MM.1S (cell line): Measurements from ENCODE around the gene GTF2H2C.
"Not testable (repeated sequence)": the region's sequence is repeated elsewhere in the genome, so short reads cannot be mapped to it uniquely, and the experiment has no call there.

Experiments used
- EZH2 ChIP-seq: fragments of 300-600 bp; sonication (generic); optimal IDR thresholded peaks from 2 replicates; pipeline ENCODE3; 2017; ENCODE audit warnings: low read depth, mild to moderate bottlenecking, antibody characterized with exemption, low read length, mixed read lengths
- TF ChIP-seq, protein P1 (sequence below): fragments of 300-600 bp; sonication (generic); IDR thresholded peaks from 2 replicates; pipeline ENCODE4 v1.5.1; 2016; ENCODE audit warnings: antibody characterized with exemption, low read length, mixed read lengths

DNA sequence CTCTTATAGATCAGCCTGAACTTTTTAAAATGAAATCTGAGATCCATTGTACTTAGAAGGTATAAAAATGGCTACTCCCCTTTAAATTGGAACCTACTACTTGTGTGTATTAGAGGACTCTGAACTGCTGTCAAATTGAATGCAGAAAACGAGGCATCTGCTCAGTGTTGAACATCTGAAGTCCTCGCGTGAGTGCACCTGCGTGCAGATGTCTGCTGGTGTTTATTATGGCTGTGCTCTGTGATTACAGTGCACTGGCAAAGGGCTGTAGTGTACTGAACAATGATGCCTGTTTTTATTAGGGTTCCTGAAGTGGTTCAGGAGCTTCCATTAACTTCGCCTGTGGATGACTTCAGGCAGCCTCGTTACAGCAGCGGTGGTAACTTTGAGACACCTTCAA is 15.4 kb upstream of the GTF2H2C start:
- TF ChIP-seq, protein P1, sequence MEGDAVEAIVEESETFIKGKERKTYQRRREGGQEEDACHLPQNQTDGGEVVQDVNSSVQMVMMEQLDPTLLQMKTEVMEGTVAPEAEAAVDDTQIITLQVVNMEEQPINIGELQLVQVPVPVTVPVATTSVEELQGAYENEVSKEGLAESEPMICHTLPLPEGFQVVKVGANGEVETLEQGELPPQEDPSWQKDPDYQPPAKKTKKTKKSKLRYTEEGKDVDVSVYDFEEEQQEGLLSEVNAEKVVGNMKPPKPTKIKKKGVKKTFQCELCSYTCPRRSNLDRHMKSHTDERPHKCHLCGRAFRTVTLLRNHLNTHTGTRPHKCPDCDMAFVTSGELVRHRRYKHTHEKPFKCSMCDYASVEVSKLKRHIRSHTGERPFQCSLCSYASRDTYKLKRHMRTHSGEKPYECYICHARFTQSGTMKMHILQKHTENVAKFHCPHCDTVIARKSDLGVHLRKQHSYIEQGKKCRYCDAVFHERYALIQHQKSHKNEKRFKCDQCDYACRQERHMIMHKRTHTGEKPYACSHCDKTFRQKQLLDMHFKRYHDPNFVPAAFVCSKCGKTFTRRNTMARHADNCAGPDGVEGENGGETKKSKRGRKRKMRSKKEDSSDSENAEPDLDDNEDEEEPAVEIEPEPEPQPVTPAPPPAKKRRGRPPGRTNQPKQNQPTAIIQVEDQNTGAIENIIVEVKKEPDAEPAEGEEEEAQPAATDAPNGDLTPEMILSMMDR, result not testable (repeated sequence)
- TF ChIP-seq EZH2, result not testable (repeated sequence)
